GM18870 (cell line): ENCODE measurements around the gene DNAJA3.
A peak's percentile ranks its signal among the peaks of the same experiment; 100 is the strongest.

Experiments
- ATAC-seq: cut with Tn5 transposase; IDR thresholded peaks from one replicate; pipeline ENCODE4 v1.9.1; 2021; ENCODE audit warnings: moderate library complexity; ENCODE audit not compliant: unreplicated experiment

DNAJA3 gene

GRCh38 chr16:4425378-4426020, at the start of gene DNAJA3:
TSS of gene DNAJA3 (plus strand) at chr16:4425868. CDS start at chr16:4425882, 14 bp downstream.
- ATAC-seq: peak; percentile 86

GRCh38 chr16:4376126-4376892, 49.4 kb upstream of the DNAJA3 start:
- no peak for ATAC-seq

DNA sequence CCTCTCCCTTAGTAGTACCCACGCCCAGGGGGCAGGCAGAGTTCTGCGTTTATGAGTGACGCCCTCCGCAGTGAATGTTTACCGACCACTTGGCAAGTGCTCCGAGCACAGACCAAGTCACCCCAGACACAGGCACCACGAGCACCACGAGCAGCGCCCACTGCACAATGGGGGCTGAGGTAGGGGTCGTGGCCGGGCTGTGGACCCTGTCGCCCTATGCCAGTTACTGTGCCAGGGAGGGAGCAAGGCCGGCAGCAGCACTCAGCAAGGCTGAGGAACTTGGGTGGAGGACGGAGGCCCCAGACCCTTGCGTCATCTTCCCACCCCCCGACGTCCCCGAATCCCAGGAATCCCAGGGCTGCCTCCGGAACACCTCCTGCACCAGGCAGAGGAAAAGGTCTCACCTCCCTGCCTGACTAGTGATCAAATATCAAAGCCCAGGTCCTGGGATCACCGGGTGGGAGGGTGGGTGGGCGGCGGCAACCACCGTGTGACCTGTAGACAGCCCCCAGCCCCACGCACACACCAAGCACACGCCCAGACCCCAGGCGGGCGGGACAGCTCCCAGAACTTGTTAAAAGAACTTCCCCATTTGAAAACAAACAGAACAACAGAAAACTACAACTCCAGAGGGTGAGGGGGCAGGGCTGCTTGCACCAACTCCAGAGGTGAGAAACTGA, 48.6 kb upstream of the DNAJA3 start:
- ATAC-seq: no peak

- ATAC-seq: no peak
Observed at GRCh38 chr16:4377573-4378154, 48.0 kb upstream of the DNAJA3 start.

GRCh38 chr16:4378161-4378666, 47.5 kb upstream of the DNAJA3 start:
- no peak for ATAC-seq

- ATAC-seq: no peak
Observed at GRCh38 chr16:4378999-4379690, 46.5 kb upstream of the DNAJA3 start.

DNA sequence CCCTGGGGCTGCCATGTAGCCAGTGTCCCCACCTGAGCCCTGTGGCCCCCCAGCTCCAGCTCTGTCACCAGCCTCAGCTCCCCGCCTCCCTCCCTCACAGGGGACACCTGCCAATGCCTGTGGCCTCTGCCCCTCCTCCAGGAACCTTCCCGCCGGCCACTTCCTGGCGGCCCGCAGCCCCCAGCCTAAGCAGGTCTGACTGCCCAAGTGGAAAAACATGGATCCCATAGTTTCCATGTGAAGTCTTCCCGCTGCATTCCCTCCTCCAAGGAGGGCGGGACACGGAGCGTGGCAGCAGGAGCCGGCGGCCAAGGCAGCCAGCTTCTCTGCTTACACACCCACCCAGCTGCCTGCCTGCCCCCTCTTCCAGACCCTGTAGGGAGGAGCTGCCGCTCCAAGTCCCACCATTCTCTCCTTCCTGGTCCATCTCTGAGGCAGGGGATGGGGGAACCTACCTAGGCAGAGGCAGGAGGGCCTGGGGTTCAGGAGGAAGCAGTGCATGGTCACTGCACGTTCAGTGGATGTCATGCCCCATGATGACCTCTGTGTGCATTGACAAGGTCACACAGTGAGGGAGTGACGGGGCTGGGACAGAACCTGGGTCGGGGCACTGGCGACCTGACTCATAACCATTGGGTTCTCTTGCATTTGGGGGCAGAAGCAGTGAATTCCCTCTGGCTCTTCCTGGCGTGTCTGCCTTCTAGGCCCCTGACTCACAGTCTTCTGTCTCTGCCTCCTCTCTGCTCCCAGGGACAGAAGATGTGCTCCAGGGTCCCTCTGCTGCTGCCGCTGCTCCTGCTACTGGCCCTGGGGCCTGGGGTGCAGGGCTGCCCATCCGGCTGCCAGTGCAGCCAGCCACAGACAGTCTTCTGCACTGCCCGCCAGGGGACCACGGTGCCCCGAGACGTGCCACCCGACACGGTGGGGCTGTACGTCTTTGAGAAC, 45.3 kb upstream of the DNAJA3 start:
- no peak for ATAC-seq

- ATAC-seq: no peak
Observed at GRCh38 chr16:4381072-4381934, 44.4 kb upstream of the DNAJA3 start.

DNA sequence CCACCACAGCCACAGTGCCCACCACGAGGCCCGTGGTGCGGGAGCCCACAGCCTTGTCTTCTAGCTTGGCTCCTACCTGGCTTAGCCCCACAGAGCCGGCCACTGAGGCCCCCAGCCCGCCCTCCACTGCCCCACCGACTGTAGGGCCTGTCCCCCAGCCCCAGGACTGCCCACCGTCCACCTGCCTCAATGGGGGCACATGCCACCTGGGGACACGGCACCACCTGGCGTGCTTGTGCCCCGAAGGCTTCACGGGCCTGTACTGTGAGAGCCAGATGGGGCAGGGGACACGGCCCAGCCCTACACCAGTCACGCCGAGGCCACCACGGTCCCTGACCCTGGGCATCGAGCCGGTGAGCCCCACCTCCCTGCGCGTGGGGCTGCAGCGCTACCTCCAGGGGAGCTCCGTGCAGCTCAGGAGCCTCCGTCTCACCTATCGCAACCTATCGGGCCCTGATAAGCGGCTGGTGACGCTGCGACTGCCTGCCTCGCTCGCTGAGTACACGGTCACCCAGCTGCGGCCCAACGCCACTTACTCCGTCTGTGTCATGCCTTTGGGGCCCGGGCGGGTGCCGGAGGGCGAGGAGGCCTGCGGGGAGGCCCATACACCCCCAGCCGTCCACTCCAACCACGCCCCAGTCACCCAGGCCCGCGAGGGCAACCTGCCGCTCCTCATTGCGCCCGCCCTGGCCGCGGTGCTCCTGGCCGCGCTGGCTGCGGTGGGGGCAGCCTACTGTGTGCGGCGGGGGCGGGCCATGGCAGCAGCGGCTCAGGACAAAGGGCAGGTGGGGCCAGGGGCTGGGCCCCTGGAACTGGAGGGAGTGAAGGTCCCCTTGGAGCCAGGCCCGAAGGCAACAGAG, 43.5 kb upstream of the DNAJA3 start:
- ATAC-seq: no peak

GRCh38 chr16:4382795-4383357, 42.8 kb upstream of the DNAJA3 start:
- no peak for ATAC-seq

DNA sequence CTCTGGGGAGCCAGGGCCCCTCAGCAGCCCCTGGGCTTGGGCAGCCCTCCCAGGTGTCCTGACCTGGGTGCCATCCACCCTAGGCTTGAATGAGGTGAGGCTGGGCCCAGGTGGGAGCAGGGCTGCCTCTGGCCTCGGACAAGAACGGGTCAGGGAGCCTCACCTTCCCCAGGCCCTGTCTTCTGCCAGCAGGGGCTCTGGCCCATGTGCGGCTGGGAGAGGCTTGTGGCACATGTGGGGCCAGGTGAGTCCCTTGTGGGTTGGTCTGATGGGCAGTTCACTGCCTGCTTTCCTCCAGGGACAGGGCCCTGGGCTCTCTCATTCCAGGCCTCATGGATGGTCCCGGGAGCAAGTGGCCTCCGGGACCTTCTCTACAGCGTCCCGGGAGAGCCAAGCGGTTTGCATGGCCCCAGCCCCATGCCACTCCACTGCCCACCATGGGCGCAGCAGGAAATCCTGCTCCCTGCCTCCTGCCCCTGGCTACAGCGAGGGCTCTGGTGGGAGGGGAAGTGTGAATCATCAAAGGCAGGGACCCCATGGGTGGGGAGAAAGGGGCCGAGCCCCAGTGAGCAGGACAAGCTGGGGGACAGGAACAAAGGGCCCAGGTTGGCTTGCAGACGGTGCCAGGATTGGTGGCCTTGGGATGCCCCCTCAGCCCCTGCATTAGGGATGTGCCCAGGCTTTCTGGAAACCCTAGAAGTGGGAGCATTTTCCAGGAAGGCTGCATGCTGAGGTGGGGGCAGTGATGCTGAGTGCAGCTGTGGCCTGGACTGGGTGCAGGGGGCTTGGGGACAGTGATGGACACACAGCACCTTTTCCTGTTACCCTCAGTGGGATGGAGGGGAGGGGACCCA, 41.9 kb upstream of the DNAJA3 start:
- no peak for ATAC-seq

DNA sequence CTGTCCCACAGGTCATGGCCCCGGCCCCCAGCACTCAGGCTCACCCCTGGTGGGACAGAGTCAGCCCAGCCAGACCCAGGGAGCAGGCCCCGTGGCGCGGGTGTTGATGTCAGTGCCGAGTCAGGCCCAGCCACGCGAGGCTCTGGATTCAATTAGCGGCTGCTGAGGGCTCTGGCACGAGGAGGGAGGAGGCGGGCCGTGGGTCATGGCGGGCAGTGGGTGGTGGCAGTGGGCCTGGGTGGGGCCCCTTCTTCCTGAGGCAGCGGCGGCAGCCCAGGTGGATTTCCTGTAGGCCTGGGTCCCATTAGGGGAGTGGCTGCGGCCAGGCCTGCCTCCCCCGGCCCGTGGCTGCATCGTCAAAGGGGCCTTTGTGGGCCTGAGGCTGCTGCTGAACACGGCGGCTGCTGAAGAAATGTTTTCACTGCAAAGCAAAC, 41.1 kb upstream of the DNAJA3 start:
- no peak for ATAC-seq

DNA sequence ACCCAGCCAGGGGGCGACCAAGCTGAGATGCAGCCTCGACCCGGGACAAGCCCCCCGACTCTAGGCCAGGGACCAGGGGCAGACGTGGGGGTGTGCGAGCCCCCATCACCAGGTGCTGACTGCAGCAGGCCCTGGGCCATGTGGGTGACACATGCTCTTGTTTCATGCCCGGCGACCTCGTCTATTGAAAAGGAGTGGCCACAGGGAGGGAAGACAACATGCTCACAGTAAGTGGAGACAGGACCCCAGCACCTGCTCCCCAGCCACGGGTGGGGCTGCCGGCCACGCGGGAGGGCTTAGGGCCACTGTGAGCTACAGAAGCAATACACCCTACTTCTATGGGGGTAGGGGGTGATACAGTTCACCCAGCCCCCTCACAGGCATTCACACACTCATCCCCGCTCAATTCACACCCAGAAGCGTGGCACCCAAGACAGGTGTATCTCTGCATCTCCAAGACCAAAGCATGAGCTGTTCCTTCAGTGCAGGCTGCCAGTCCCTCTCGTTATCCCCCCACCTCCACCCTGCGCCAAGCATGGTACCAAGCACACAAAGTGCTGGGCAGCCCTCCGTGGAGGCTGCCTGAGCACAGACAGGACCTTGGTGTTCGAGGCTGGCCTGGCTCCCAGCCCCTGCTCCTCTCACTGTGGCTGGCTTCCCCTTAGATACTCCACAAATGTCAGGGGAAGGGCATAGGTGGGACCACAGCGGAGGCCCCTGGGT, 40.4 kb upstream of the DNAJA3 start:
- ATAC-seq: no peak

DNA sequence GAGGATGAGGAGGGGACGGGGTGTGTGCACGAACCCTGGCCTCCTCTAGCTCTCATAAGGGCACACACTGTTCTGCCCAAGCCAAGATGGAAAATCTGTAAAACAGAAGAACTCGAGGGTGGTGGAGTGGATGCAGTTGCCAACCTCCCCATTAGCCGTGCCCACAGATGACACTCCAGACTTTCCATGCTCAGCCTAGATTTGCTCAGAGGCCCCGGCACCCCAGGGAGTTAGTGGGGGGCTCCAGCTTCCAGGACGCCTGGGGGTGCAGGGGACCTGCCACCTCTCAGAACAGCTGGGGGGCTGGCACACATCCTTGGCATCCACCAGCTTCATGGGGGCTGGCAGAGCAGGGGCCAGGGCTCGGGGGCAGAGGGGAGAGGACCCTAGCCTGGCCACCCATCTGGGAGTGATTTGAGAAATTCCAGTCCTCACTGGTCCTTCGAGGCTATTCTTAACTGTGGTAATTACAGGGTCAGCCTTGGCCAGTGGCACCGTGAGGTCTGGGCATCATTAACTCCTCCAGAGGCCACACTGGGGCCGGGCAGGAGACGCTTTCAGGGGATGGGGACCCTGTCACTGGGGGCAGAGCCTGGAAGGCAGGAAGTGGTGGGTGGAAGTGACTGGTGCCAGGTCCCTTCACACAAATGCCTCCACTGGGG, 39.7 kb upstream of the DNAJA3 start:
- no peak for ATAC-seq

- no peak for ATAC-seq
Observed at GRCh38 chr16:4386451-4386805, 39.2 kb upstream of the DNAJA3 start.
